ENCODE measurements around the gene LHFPL4. TPM values are rescaled to one million over a fixed set of nuclear protein-coding genes. Genes with fewer than 3 reads are reported as not detected.
"Not testable (repeated sequence)": the region's sequence is repeated elsewhere in the genome, so short reads cannot be mapped to it uniquely, and the experiment has no call there.

The LHFPL4 gene
- total and polyA plus RNA-seq, 4 donors: 0.08 TPM; not detected in 3

GRCh38 chr3:9563851-9564250 is 10.2 kb upstream of the LHFPL4 start:
- Histone ChIP-seq H3K4me1 (ENCODE audit: control insufficient read depth in 4 of 4, insufficient read depth in 4 of 4, low read length in 3 of 4) (no peaks in the 10 kb centered on the region), H3K27ac (ENCODE audit: low read depth in 1 of 2, low read length in 2 of 2) (no peak overlapping the region), H3K9ac (ENCODE audit: low read depth in 1 of 2, low read length in 2 of 2) (no peak overlapping the region), H3K27me3 (ENCODE audit: control insufficient read depth in 4 of 4, insufficient read depth in 4 of 4, low read length in 3 of 4) (no peaks in the 10 kb centered on the region), H3K36me3 (ENCODE audit: control insufficient read depth in 4 of 4, insufficient read depth in 3 of 4, low read depth in 1 of 4, low read length in 3 of 4) (no peaks in the 10 kb centered on the region), H3K9me3 (ENCODE audit: control insufficient read depth in 4 of 4, low read length in 3 of 4) (no peaks in the 10 kb centered on the region), H3K4me3 (ENCODE audit: low read depth in 1 of 3, low read length in 3 of 3) (no peak overlapping the region)
- TF ChIP-seq NR2F2 (IDR thresholded peaks at IDR 0.05) (no peak), TAF1 (conservative IDR thresholded peaks at IDR 0.05) (no peak), HNF4A (conservative IDR thresholded peaks at IDR 0.05) (no peak), YY1 (IDR thresholded peaks at IDR 0.05) (no peak), ZBTB33 (IDR thresholded peaks at IDR 0.05) (no peak), JUND (IDR thresholded peaks at IDR 0.05) (no peak), REST (IDR thresholded peaks at IDR 0.05) (no peak), RAD21 (IDR thresholded peaks at IDR 0.05) (no peak), GABPA (IDR thresholded peaks at IDR 0.05 in 1 of 2, conservative IDR thresholded peaks at IDR 0.05 in 1 of 2) (no peak), HNF4G (IDR thresholded peaks at IDR 0.05) (no peak)
- WGBS: 72% methylated on average over 5 of the region's 5 CpGs
- no peak for DNase-seq (ENCODE audit: low spot score)

GRCh38 chr3:9560056-9560455 is 6.4 kb upstream of the LHFPL4 start:
- not testable (repeated sequence) for H3K27ac ChIP-seq (ENCODE audit: low read depth in 1 of 2, low read length in 2 of 2); H3K27me3 ChIP-seq (ENCODE audit: control insufficient read depth in 4 of 4, insufficient read depth in 4 of 4, low read length in 3 of 4); H3K4me1 ChIP-seq (ENCODE audit: control insufficient read depth in 4 of 4, insufficient read depth in 4 of 4, low read length in 3 of 4); DNase-seq (ENCODE audit: low spot score); H3K4me3 ChIP-seq (ENCODE audit: low read depth in 1 of 3, low read length in 3 of 3); H3K9me3 ChIP-seq (ENCODE audit: control insufficient read depth in 4 of 4, low read length in 3 of 4); H3K9ac ChIP-seq (ENCODE audit: low read depth in 1 of 2, low read length in 2 of 2); H3K36me3 ChIP-seq (ENCODE audit: control insufficient read depth in 4 of 4, insufficient read depth in 3 of 4, low read depth in 1 of 4, low read length in 3 of 4)
- 97% methylated on average over 24 of the region's 24 CpGs for WGBS

GRCh38 chr3:9553948-9554513 is 409 bp upstream of the LHFPL4 start:
- no peaks in the 10 kb centered on the region for H3K36me3 ChIP-seq (ENCODE audit: control insufficient read depth in 4 of 4, insufficient read depth in 3 of 4, low read depth in 1 of 4, low read length in 3 of 4)
- 30% methylated on average over 12 of the region's 12 CpGs for WGBS
- no peak overlapping the region for H3K27ac ChIP-seq (ENCODE audit: low read depth in 1 of 2, low read length in 2 of 2)
- H3K4me1 ChIP-seq (ENCODE audit: control insufficient read depth in 4 of 4, insufficient read depth in 4 of 4, low read length in 3 of 4): peaks cover 0 to 13% (median 3%) of the 10 kb centered on the region in 4 donors
- H3K27me3 ChIP-seq (ENCODE audit: control insufficient read depth in 4 of 4, insufficient read depth in 4 of 4, low read length in 3 of 4): peaks cover 0 to 12% (median 6%) of the 10 kb centered on the region in 4 donors
- H3K9ac ChIP-seq (ENCODE audit: low read depth in 1 of 2, low read length in 2 of 2): no peak overlapping the region
- H3K4me3 ChIP-seq (ENCODE audit: low read depth in 1 of 3, low read length in 3 of 3): no peak overlapping the region
- no peak for DNase-seq (ENCODE audit: low spot score)
- TF ChIP-seq FOXA2 (IDR thresholded peaks at IDR 0.05) (no peak), RAD21 (IDR thresholded peaks at IDR 0.05) (no peak), REST (IDR thresholded peaks at IDR 0.05) (no peak), GABPA (IDR thresholded peaks at IDR 0.05 in 1 of 2, conservative IDR thresholded peaks at IDR 0.05 in 1 of 2) (no peak), EGR1 (IDR thresholded peaks at IDR 0.05; ENCODE audit: low read depth in 2 of 2) (no peak), RXRA (IDR thresholded peaks at IDR 0.05) (no peak), JUND (IDR thresholded peaks at IDR 0.05) (no peak), CTCF (IDR thresholded peaks at IDR 0.05; ENCODE audit: low read depth, low read length, missing input control) (no peak)
- no peaks in the 10 kb centered on the region for H3K9me3 ChIP-seq (ENCODE audit: control insufficient read depth in 4 of 4, low read length in 3 of 4)

All from liver (tissue), 9 donors.